ENCODE measurements around the gene GDF11.

GDF11 gene

DNA sequence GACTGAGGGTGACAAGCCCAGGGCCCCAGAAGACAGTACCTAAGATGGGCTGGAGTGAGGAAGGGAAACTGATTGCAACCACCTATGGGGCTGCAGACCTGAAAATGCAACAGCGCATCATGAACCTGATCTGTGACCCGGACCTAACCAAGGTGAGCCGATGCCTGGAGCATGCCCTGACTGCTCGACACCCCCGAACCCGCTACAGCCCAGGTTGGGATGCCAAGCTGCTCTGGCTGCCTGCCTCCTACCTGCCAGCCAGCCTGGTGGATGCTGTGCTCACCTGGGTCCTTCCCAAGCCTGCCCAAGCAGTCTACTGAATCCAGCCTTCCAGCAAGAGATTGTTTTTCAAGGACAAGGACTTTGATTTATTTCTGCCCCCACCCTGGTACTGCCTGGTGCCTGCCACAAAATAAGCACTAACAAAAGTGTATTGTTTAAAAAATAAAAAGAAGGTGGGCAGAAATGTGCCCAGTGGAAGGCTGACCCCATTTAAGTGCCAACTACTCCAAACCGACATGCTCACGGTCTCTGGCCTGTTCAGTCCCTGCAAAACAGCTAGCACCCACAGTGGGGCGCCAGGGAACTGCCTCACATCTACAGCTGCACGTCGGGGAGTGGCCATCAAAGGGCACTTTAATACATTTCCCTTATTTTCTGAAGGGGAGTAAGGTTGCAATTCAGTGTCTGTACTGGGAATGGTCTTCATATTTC lies 18.5 kb upstream of the GDF11 start:
- DNase-seq = no peak

- DNase-seq = no peak
Measured at GRCh38 chr12:55724940-55725309, 18.0 kb upstream of the GDF11 start.

GRCh38 chr12:55725556-55725955 lies 17.4 kb upstream of the GDF11 start:
- DNase-seq = no peak

- no peak for DNase-seq
Measured at GRCh38 chr12:55726971-55727370, 16.0 kb upstream of the GDF11 start.

DNA sequence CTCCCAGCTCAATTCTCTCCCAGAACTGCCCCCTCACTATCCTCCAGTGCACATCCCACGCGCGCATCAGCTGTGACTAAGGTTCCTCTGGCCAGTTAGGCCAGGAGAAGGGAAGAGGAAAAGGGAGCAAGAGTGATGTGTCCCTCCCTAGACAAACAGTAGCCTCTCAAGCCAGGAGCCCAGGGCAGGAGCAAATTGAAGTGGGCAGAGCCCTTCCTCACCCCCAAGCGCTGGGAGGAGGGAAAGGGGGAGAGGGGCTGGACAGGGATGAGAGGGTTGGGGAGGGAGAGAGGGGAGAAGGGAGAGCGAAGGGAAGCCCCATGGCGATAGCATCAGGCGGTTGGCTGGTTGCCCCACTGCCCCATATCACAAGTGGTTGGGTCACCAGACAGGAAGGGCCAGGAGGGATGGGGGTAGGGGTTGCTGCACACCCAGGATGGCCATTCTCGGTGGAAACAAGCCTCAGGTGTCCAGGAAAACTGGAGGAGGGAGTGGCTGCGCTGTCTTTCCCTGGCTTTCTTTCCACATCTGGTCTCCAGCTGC lies 15.2 kb upstream of the GDF11 start:
- no peak for DNase-seq

DNA sequence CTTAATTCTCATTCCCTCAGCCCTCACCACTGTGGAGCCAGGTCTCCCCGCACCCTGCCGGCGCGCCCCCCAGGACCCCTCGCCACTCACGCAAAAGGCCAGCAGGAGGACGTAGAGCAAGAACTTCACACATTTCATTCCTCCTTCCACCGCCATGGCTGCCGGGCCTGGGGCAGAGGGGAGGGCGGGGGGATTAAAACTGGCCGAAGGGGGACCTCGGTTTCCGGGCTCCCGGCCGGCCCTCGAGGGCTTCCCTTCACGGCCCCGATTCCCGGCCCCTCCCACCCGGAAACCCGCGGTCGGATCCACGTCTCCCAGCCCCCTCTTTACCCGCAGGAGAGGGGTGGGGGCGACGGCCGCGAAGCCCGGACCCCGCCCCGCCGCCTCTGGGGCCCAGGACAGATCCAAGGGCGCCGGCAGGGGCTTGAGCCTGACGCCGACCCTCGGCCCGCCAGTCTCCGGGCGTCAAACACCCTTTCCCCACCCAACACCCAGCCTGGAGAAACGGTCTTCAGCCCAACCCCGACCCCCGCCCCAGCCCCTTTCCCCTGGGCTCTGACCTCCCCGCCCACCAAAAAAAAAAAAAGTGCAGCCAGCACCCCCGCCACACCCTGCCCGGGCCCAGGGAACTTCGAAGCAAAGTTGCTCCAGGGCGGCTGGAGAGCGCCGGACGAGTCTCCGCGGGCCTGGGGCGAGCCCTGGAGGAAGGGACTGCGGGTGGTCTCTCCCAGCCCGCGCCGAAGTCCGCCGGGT lies 14.6 kb upstream of the GDF11 start:
- no peak for DNase-seq

- no peak for DNase-seq
Measured at GRCh38 chr12:55728939-55729818, 13.7 kb upstream of the GDF11 start, which contains the start of gene CD63. Gene CD63 (minus strand): TSS chr12:55729009. CDS start chr12:55728341, 668 bp downstream.

- no peak for DNase-seq
Measured at GRCh38 chr12:55729819-55730818, 12.8 kb upstream of the GDF11 start.

GRCh38 chr12:55732288-55732687 lies 10.6 kb upstream of the GDF11 start:
- DNase-seq = no peak

DNA sequence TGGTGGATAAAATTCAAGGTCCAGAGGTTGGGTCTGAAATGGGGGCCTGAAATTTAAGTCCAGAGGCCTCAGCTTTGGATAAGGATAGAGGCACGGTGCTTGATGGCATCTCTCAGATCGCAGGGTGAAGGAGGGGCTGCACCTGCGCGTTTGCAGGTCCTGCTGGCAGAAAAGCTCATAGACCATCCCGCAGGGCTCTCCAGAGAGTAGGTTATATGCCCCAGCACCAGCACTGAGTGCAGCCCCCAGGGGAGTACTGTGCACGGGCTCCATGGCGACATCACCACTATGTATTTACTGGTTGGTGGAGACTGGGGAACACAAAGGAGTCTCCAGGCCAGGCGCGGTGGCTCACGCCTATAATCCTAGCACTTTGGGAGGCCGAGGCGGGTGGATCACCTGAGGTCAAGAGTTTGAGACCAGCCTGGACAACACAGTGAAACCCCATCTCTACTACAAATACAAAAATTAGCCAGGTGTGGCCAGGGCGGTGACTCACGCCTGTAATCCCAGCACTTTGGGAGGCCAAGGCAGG lies 9.8 kb upstream of the GDF11 start:
- DNase-seq = no peak

DNA sequence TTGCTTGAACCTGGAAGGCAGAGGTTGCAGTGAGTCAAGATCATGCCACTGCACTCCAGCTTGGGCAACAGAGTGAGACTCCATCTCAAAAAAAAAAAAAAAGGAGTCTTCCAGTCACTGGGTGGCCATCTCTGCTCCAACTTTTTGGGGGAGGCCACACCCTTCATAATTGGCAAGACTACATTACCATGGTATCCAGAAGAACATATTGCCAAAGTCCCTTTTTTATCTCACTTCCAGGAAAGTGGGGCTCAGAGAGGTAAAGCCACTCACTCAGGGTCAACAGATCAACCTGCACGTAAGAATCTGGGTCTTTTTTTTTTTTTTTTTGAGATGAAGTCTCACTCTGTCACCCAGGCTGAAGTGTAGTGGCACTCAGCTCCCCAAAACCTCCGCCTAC lies 9.1 kb upstream of the GDF11 start:
- DNase-seq = no peak

DNA sequence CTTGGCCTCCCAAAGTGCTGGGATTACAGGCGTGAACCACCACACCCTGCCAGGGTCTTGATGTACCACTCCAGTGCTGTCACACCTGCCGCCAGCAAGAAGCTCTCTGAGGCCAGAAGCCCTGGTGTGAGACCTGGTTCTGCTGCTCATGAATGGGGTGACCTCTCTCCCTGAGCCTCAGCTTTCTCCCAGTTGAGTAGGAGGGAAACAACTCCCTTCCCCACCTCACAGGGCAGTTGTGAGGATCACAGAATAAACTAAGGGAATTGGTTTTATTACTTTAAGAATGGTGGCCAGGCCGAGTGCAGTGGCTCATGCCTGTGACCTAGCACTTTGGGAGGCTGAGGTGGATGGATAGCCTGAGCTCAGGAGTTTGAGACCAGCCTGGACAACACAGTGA lies 8.3 kb upstream of the GDF11 start:
- DNase-seq = no peak

GRCh38 chr12:55736076-55736475 lies 6.8 kb upstream of the GDF11 start:
- DNase-seq = no peak

DNA sequence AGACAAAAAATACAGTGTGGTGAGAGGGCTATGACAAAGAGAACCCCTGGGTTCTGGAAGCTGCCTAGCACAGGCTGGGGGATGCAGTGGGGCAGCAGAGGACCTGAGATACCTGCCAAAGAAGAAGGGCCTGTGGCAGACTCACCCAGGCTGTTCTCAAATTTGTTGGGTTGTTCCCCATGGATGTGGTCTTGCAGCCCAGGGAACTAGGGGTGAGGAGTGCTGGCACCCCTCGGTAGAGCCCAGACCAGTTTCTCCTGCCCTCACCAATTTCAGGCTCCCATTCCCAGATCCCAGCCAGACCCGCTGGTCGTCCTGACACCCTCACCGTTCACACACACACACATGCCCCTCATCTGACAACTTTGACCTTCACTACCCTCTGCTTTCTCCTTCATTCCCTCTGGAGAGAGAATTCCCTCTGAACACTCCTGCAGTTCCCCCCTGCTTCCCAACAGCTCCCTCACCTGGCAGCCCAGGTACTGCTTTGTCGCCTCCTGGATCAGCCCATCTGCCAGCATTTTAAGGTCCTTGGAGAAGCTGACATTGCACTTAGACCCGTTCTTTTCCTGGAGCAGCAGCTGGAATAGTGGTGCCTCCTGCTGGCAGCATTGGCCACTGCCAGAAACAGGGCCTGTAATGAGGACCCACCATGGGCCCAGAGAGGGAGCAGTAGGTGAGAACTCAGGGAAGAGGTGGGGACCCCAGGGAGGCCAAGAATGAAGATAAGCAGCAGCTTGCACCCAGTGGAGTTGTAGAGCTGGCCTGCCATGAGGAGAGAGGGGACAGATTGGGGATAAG lies 5.9 kb upstream of the GDF11 start:
- DNase-seq = peak; percentile 44

- no peak for DNase-seq
Measured at GRCh38 chr12:55737581-55738122, 5.3 kb upstream of the GDF11 start.

DNA sequence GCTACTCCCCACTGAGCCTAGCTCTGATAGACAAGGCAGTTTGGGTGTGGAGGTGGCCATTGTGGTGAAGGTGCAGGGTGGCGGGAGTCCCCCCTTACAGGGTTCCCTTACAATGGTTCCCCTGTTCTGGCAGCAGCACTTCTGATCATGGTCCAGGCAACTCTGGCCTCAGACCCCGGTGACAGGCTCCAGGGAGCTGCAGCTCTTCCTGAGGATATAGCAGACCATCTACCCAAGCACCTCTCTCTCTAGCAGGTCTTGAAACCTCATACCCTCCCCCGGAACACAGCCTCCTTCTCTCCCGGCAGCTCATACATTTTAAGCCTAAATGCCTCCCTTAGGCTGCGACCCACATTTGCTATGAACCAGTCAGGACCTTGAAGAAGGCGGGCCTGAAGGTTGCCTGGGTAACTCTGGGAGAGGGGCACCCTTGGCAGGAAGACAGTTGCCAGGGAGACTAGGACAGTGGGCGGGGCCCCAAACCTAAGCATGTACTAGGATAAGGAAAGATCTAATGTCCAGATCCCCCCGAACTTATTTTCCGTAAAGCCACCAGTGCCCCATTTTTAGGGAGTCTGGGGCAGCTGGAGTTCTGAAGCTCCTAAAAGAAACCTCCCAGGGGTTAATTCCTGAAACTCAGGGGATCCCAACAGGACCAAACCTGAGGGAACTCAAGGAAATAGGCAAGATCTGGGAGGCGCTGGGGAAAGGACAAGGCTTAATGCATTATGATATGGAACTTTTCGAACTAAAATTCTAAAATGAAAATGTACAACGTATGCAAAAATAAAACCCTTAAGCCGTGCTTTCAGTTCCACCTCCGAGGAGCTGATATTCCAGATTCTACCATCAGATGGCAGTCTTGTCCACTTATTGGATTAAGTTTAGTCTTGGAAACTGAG lies 4.5 kb upstream of the GDF11 start:
- no peak for DNase-seq

GRCh38 chr12:55739025-55739378 lies 3.9 kb upstream of the GDF11 start:
- DNase-seq = no peak

- DNase-seq = no peak
Measured at GRCh38 chr12:55741931-55742680, 816 bp upstream of the GDF11 start.
